GM18526 (cell line): ENCODE results near the gene HCFC2.

Source experiments
- POLR2A ChIP-seq: IDR thresholded peaks from 3 replicates; pipeline ENCODE4 v1.6.1; 2011; ENCODE audit not compliant: insufficient read length; ENCODE audit errors: extremely low read depth

HCFC2 gene

GRCh38 chr12:104095289-104095688, 31.0 kb downstream of the HCFC2 start:
- no peak for TF ChIP-seq POLR2A

GRCh38 chr12:104097954-104098353, 33.6 kb downstream of the HCFC2 start:
- no peak for TF ChIP-seq POLR2A

GRCh38 chr12:104105461-104105860, 41.1 kb downstream of the HCFC2 start:
- TF ChIP-seq POLR2A = no peak

GRCh38 chr12:104106965-104107364, 42.6 kb downstream of the HCFC2 start:
- TF ChIP-seq POLR2A = no peak

GRCh38 chr12:104108755-104109445, 44.6 kb downstream of the HCFC2 start:
- no peak for TF ChIP-seq POLR2A

GRCh38 chr12:104109446-104110271, 45.3 kb downstream of the HCFC2 start:
- TF ChIP-seq POLR2A = no peak

GRCh38 chr12:104115587-104115975, 51.2 kb downstream of the HCFC2 start:
- no peak for TF ChIP-seq POLR2A

GRCh38 chr12:104121001-104121400, 56.7 kb downstream of the HCFC2 start:
- no peak for TF ChIP-seq POLR2A

GRCh38 chr12:104122298-104122697, 58.0 kb downstream of the HCFC2 start:
- TF ChIP-seq POLR2A = no peak

- no peak for TF ChIP-seq POLR2A
Observed at GRCh38 chr12:104126548-104126947, 62.2 kb downstream of the HCFC2 start.

- TF ChIP-seq POLR2A = no peak
Observed at GRCh38 chr12:104130760-104131159, 66.4 kb downstream of the HCFC2 start.

- no peak for TF ChIP-seq POLR2A
Observed at GRCh38 chr12:104131609-104132008, 67.3 kb downstream of the HCFC2 start.

GRCh38 chr12:104132351-104132956, 68.1 kb downstream of the HCFC2 start:
- TF ChIP-seq POLR2A = no peak

GRCh38 chr12:104133321-104133720, 69.0 kb downstream of the HCFC2 start:
- no peak for TF ChIP-seq POLR2A

- no peak for TF ChIP-seq POLR2A
Observed at GRCh38 chr12:104133866-104134265, 69.5 kb downstream of the HCFC2 start.

- TF ChIP-seq POLR2A = no peak
Observed at GRCh38 chr12:104134882-104135281, 70.6 kb downstream of the HCFC2 start.
